Mononuclear cell (primary cell): Measurements from ENCODE around the gene TRIB2. TPM values are rescaled to one million over a fixed set of nuclear protein-coding genes. Genes with fewer than 3 reads are reported as not detected.

Source experiments
- H3K27me3 ChIP-seq: 2 replicates; pipeline ENCODE4 v1.6.0; 2011; ENCODE audit warnings: low read length, control low read depth; ENCODE audit not compliant: insufficient read depth
- H3K4me1 ChIP-seq: 2 replicates; pipeline ENCODE4 v1.5.1; 2011; ENCODE audit warnings: mild to moderate bottlenecking, low read length, control low read depth; ENCODE audit not compliant: insufficient read depth
- H3K4me3 ChIP-seq: 2 replicates; pipeline ENCODE4 v1.5.1; 2011; ENCODE audit warnings: mild to moderate bottlenecking, low read length, moderate library complexity
- H3K9me3 ChIP-seq: 2 replicates; pipeline ENCODE4 v1.5.1; 2011; ENCODE audit warnings: low read depth, mild to moderate bottlenecking, control low read depth, low read length
- total RNA-seq: library from RNA; depleted of rRNA; stranded (reverse); fragments of >200 nt; gene quantifications from one replicate; pipeline ENCODE4 v1.2.3, GENCODE V29; 2012

TRIB2 gene
- total RNA-seq, 1 donor = 74.6 TPM

DNA sequence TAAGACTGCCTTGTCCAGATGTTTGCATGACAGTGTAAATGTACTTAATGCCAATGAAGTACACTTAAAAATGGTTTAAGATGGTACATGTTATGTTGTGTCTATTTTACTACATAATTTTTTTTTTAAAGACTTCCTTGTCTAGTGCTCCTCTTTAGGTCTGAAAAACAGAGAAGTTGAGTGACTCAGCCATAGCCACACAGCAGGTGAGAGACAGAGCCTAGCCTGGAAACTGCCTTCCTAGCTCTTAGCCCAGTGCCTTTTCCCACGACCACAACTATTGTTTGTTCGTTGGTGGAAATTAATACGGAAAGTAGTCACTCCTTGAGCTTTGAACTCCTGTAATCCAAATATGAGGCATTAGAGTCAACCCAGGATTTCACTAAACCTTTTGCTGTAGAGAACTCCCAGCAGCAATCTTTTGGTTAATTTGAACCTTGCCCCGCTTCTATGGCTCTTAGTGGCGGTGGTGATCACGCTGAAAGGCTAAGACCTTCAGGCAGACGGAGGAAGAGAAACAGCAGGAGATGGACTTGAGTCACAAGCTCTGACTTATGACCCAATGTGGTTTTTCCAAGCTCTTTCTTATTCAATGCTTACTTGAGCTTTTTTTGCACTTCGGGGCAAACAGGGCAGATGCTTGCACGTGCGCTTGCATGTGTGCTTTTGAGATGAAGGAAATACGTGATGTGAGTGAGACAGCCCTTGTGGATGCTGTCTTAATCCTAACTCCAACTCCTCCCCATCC, 21.2 kb downstream of the TRIB2 start:
- H3K4me3 ChIP-seq = no peak overlapping the region
- H3K4me1 ChIP-seq = no peaks in the 10 kb centered on the region
- H3K9me3 ChIP-seq = no peaks in the 10 kb centered on the region
- H3K27me3 ChIP-seq = no peaks in the 10 kb centered on the region

- H3K4me1 ChIP-seq = no peaks in the 10 kb centered on the region
Observed at GRCh38 chr2:12739721-12740254, 23.1 kb downstream of the TRIB2 start.

GRCh38 chr2:12741380-12741779, 24.6 kb downstream of the TRIB2 start:
- no peak overlapping the region for H3K4me3 ChIP-seq
- H3K27me3 ChIP-seq = no peaks in the 10 kb centered on the region
- H3K4me1 ChIP-seq = no peaks in the 10 kb centered on the region
- H3K9me3 ChIP-seq = no peaks in the 10 kb centered on the region

More at GRCh38 chr2:12739721-12740254, 23.1 kb downstream of the TRIB2 start:
- Histone ChIP-seq H3K27me3 (no peaks in the 10 kb centered on the region), H3K9me3 (no peaks in the 10 kb centered on the region), H3K4me3 (no peak overlapping the region)

DNA sequence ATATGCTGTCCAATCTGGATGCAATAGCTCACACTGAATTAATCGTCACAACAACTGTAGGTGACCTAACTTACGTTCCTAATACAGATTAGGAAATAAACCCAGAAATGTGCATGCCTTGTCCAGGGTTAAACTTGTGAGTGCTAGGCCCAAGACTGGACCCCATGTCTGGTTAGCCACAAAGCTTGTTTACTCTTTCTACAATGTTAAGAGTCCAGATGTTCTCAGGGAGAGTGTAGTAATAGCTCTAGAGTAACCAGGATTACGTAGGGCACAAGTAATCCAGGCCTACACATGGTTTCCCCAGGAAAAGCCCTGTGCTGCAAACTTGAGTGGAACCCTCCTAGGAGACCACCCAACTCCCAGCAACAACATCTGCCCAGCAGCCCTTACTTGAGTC, 26.2 kb downstream of the TRIB2 start:
- Histone ChIP-seq H3K4me1 (no peaks in the 10 kb centered on the region), H3K9me3 (no peaks in the 10 kb centered on the region), H3K27me3 (no peaks in the 10 kb centered on the region), H3K4me3 (no peak overlapping the region)

GRCh38 chr2:12750166-12750905, 33.6 kb downstream of the TRIB2 start:
- H3K4me3 ChIP-seq = no peak overlapping the region
- no peaks in the 10 kb centered on the region for H3K9me3 ChIP-seq
- no peaks in the 10 kb centered on the region for H3K27me3 ChIP-seq
- no peaks in the 10 kb centered on the region for H3K4me1 ChIP-seq

DNA sequence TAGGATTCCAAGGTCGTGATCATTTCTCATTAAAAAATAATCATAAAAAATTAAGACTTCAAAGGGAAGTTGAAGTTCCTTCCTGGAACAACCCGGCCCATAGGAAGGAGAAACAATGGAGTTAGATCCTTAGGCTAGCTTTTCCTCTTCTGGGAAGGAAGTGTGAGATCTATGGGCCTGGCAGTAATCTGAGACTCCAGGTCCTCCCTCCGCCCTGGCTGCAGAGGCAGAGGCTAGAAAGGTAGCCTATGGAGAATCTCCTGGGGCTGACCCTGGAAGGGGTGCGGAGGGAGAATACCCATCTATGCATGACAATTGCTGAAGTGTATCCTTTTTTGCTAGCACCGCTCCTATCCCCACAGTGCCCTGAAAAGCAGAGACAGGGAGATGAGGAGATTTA, 37.9 kb downstream of the TRIB2 start:
- Histone ChIP-seq H3K4me3 (no peak overlapping the region), H3K4me1 (no peaks in the 10 kb centered on the region), H3K9me3 (no peaks in the 10 kb centered on the region), H3K27me3 (no peaks in the 10 kb centered on the region)

GRCh38 chr2:12755384-12755783, 38.6 kb downstream of the TRIB2 start:
- Histone ChIP-seq H3K9me3 (no peaks in the 10 kb centered on the region), H3K4me3 (no peak overlapping the region), H3K4me1 (no peaks in the 10 kb centered on the region), H3K27me3 (no peaks in the 10 kb centered on the region)

- no peaks in the 10 kb centered on the region for H3K9me3 ChIP-seq
- H3K4me1 ChIP-seq = no peaks in the 10 kb centered on the region
- no peaks in the 10 kb centered on the region for H3K27me3 ChIP-seq
- H3K4me3 ChIP-seq = no peak overlapping the region
Observed at GRCh38 chr2:12759248-12759647, 42.5 kb downstream of the TRIB2 start.

DNA sequence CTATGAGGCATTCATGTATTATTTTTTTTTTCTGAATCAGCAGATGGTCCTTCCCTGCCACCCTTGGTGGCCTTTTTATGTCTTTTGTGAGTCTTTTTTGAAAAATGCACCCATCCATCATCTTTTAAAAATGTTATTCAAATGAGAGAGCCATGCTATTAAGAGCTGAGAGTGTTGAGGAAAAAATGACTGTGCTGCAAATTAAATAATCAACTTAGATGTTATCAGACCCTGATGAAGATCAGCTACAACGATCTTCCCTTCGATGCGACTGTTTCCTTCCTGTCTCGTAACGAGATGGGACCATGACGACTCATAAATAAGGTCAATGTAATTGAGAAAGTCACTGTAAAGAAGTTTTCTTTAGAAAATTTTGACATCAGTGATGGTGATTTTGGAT, 44.4 kb downstream of the TRIB2 start:
- Histone ChIP-seq H3K4me3 (no peak overlapping the region), H3K27me3 (no peaks in the 10 kb centered on the region), H3K4me1 (no peaks in the 10 kb centered on the region), H3K9me3 (no peaks in the 10 kb centered on the region)

- H3K4me1 ChIP-seq = no peaks in the 10 kb centered on the region
- no peaks in the 10 kb centered on the region for H3K9me3 ChIP-seq
- no peaks in the 10 kb centered on the region for H3K27me3 ChIP-seq
- H3K4me3 ChIP-seq = no peak overlapping the region
Observed at GRCh38 chr2:12762337-12762736, 45.6 kb downstream of the TRIB2 start.

DNA sequence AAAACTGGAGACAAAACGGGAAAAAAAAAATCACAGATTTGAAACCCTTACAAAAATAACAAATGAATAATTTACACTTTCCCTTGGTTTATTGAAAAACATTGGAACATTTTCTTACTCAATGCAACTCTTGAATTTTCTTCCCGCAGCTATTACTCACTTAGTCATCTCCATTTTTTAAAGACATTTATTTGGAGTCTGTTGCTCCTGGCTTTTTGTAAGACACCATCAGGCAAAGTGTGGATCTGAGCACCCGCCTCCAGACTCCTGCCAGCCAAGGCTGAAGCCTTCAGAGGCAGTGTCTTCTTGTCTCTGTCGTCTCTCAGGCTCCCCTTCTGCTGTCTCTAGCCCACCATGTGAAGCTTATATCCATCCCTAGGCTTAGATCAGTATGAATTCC, 46.2 kb downstream of the TRIB2 start:
- H3K9me3 ChIP-seq = no peaks in the 10 kb centered on the region
- no peak overlapping the region for H3K4me3 ChIP-seq
- no peaks in the 10 kb centered on the region for H3K27me3 ChIP-seq
- H3K4me1 ChIP-seq = no peaks in the 10 kb centered on the region

DNA sequence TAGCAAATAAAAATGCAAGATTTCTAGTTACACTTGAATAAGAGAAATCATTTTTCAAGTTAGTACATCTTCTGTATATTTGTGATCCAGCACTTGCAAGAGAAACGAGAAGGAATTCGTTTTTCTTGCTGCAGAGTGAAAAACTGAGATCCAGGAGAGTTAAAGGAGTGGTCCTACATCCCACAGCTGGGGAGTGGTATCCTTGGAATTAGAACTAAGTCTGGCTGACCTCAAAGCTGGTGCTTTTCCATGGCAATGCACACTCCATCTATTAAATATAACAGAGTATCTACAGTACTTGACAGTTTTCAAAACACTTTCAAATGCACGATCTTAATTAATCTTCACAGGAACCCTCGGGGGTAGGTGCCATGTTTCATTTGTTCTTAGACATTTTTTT, 46.8 kb downstream of the TRIB2 start:
- Histone ChIP-seq H3K4me3 (no peak overlapping the region), H3K27me3 (no peaks in the 10 kb centered on the region), H3K4me1 (no peaks in the 10 kb centered on the region), H3K9me3 (no peaks in the 10 kb centered on the region)

DNA sequence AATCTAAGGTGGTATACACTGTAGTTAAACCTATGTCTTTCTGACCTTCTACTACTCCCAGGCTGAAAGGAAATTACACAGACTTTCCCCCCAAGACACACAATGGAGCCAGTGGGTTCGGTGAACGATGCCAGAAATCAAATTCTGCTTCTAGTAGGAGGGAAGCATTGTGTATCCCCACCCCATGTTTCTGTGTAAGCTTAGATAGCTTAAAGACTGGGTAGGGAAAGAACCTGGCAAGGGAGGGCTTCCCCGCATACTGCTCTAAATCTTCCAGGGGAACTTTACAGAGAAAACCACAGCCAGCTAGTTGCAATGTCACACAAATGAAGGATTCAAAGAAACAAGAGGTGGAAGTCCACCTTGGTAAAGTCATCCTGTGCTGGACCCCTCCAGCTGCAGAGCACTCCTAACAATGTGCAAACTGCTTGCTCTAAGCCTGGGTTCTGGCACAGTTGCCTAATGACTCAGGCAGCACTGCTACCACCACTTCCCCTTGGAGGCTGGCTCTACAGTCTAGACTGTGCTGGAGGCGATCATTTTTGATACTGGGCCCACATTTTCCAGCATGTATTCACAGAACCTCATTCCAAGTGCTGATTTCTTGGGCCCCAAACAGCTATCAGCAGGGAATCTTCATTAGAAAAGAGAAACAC, 47.5 kb downstream of the TRIB2 start:
- H3K9me3 ChIP-seq = no peaks in the 10 kb centered on the region
- H3K27me3 ChIP-seq = peaks cover 4% of the 10 kb centered on the region
- no peaks in the 10 kb centered on the region for H3K4me1 ChIP-seq
- no peak overlapping the region for H3K4me3 ChIP-seq

DNA sequence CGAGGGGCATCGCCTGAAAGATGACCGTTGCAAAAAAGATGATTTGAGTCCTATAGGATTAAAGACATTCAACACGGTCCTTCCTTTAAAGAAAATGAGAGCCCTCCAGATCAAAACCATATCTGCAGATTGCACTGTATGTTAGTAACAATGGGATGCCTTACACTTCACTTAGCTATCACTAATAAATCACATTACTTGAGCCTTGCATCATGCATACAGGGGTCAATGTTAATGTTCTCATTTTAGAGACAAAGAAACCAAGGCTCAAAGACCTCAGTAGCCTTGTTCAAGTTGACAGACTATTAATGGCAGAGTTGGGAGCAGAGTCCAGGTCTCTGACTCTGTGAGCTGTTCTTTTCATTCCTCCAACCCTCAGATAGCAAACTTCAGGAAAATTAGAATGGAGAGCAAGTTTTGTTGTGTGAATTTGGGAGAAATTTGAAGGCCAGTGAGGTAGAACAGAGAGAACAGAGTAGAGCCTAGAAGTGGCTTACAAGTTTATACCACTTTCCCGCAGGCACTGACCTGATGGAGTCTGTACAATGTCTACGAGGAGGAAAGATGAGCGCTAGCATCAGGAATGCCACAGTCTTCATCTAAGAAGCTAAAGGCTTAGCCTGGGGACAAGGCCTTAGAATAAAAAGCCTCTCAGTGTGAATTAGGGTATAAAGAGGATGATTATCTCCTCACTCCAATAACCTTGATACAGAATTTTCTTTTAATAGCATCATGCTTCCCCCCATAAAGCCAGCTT, 48.3 kb downstream of the TRIB2 start:
- no peaks in the 10 kb centered on the region for H3K4me1 ChIP-seq
- no peaks in the 10 kb centered on the region for H3K9me3 ChIP-seq
- peaks cover 9% of the 10 kb centered on the region for H3K27me3 ChIP-seq
- no peak overlapping the region for H3K4me3 ChIP-seq
